ENCODE results near the gene GFER.
"Not testable (repeated sequence)": the region's sequence is repeated elsewhere in the genome, so short reads cannot be mapped to it uniquely, and the experiment has no call there.

Gene GFER

DNA sequence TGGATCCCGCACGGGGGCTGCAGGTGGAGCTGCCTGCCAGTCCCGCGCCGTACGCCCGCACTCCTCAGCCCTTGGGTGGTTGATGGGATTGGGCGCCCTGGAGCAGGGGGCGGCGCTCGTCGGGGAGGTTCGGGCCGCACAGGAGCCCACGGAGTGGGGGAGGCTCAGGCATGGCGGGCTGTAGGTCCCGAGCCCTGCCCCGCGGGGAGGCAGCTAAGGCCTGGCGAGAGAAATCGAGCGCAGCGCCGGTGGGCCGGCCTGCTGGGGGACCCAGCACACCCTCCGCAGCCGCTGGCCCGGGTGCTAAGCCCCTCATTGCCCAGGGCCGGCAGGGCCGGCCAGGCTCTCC, 25.9 kb upstream of the GFER start:
- DNase-seq = not testable (repeated sequence)

DNA sequence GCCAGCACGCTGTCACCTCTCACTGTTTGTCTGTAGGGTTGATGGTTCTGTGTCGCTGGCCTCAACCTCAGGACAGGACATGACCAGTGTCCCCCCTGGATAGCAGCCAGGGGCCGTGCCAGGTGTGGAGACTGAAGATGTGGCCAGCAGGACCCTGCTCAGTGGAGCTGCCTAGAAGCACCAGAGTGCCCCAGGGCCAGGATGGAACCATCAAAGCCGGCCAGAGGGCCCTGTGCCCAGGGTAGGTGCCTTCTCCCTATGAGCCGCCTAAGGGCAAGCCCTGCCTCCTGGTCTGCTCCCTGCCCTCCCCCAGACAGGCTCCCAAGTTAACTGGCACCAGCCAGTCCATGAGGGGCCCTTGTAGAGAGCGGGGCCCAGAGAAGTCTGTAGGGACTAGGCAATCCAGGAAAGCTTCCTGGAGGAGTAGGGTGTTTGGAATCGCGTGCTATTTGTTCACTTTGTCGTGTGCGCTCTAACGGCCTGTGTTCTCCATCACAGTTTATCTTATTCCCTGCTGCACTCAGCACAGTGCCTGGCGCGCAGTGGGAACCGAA, 25.2 kb upstream of the GFER start:
- DNase-seq = no peak

DNA sequence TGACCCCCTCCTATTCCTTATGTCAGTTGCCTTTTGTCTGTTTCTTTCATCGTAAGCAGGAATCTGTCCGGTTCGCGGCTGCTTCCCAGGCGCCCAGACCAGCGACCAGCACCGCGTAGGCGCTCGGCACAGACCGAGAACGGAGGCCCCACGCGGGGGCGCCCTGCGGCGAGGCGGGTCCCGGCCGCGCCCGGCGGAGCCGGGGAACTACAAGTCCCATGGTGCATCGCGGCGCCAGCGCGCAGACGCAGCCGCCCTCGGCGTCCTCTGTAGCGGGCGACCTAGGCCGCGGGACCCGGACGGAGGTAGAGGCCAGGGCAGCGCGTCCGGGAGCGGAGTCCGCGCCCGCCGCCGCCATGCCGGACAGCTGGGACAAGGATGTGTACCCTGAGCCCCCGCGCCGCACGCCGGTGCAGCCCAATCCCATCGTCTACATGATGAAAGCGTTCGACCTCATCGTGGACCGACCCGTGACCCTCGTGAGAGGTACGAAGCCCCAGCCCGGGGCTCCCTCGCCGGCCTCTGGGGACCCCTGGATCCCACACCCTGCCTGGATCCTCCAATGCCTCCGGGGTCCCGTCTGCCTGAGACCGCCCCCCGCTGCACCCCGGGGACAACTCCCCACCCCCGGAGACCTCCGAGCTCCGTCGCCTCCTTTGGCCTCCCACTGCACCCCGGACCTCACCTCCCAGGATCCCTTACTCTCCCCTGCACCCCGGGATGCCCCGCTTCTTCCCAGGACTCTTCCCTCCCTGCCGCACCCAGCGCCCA, 24.5 kb upstream of the GFER start, which contains the start of gene NDUFB10:
TSS of gene NDUFB10 (plus strand) at position 270 of the 771 bp plus-strand sequence. CDS start at position 357, 87 bp downstream.
- DNase-seq = peak; percentile 90

DNA sequence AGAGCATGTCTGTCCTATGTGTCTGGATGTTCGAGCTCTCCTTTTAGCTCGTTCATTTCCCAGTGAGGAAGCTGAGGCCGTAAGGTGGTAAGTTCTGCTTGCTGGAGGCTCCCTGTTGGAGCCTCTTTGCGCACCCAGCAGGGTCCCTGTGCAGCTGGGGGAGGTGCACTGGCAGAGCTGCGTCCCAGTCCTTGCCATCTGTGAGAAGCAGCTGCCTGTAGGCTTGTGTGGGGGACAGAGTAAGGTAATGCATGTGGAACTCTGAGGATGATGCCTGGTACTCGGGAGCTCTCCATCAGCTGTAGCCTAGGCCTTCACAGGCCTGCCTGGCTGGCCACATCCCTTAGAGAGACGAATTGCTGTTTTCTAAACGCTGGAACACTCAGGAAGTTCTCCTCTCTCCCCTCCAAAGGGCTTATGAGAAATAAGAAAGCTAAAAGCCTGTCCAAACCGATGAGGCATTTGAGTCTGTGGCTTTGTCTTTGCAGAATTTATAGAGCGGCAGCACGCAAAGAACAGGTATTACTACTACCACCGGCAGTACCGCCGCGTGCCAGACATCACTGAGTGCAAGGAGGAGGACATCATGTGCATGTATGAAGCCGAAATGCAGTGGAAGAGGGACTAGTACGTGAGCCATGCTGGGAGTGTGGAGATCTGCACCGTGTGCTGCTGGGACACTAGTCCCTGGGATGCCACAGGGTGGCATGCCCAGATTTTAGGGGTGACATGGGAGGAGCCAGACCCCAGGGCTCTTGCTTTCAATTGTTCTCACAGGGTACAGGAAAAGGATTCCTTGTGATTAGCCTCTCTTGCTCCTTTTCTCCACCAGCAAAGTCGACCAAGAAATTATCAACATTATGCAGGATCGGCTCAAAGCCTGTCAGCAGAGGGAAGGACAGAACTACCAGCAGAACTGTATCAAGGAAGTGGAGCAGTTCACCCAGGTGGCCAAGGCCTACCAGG, 23.0 kb upstream of the GFER start:
- peak; percentile 68 for DNase-seq

DNA sequence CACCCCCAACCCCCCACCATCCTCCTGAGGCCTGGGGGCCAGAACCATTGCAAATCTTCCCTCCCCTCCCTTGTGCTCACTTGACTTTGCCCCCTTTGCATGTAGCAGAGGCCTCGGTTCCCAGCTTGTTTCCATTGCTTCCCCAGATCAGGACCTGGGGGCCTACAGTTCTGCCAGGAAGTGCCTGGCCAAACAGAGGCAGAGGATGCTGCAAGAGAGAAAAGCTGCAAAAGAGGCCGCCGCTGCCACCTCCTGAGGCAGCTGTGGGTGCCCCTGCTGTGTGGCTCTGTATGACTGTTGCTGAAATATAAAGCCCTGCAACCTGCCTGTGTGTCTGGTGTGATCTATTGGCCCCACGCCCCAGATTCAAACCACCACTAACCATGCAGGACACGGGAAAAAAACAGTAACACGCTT, 22.3 kb upstream of the GFER start:
- peak; percentile 42 for DNase-seq

DNA sequence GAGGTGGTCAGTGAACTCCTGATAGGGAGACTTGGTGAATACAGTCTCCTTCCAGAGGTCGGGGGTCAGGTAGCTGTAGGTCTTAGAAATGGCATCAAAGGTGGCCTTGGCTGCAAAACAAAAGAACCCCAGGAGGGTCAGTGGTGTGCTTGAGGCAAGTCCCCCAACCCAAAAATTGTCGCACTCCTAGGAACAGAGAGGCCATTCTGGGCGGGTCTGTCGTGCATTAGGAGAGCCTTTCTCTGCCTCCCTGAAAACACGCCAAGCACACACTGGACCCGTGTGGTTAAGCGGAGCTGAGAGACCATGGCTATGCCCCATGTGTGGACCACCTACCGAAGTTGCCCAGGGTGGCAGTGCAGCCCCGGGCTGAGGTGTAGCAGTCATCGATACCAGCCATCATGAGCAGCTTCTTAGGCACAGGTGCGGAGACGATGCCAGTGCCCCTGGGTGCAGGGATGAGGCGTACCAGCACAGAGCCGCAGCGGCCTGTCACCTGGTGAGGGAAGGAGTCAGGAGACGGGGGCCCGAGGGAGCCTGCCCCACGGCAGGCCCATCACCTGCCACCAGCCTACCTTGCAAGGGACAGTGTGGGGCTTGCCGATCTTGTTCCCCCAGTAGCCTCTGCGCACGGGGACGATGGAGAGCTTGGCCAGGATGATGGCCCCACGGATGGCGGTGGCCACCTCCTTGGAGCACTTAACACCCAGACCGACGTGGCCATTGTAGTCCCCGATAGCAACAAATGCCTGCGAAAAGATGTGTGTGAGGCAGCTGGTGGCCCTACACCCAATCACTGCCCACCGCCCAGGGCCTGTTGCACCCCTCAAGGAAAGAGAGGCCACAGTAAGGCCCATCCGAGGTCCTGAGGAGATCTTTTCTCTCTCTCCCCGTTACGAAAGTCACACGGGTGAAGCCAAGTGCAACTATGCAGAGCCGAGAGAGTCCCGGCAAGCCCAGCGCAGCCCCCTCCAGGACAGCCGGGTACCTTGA, 21.5 kb upstream of the GFER start:
- DNase-seq = not testable (repeated sequence)

DNA sequence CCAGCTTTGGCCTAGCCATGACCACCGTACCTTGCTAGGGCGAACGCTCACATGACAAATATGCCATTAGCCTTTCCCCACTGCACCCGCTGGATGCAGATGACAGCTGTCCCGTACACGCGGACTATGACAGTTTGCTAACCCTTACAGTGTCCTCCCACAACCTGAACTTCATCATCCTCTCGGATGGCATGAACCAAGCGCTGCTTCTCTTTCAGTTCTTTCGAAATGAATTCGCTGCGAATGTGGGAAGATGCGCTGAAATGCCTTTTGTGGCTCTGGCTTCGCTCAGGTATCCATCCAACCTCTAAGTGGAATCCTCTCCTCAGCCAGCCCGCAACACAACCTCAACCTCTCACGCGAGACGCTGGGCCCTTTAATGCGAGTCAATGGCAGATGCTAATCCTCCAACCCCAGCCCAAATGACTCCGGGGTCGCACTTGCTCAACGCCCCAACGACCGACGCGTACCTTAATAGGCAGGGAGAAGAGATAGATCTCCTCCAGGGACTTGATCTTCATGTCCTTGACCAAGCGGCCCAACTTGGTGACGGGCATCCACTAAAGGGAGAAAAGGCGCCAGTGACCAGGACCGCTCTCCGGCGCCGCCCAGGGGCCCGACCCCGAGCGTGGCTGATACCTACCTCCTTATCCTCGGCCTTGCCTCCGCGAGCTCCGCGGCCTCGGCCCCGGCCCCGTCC, 20.0 kb upstream of the GFER start:
- peak; percentile 44 for DNase-seq

DNA sequence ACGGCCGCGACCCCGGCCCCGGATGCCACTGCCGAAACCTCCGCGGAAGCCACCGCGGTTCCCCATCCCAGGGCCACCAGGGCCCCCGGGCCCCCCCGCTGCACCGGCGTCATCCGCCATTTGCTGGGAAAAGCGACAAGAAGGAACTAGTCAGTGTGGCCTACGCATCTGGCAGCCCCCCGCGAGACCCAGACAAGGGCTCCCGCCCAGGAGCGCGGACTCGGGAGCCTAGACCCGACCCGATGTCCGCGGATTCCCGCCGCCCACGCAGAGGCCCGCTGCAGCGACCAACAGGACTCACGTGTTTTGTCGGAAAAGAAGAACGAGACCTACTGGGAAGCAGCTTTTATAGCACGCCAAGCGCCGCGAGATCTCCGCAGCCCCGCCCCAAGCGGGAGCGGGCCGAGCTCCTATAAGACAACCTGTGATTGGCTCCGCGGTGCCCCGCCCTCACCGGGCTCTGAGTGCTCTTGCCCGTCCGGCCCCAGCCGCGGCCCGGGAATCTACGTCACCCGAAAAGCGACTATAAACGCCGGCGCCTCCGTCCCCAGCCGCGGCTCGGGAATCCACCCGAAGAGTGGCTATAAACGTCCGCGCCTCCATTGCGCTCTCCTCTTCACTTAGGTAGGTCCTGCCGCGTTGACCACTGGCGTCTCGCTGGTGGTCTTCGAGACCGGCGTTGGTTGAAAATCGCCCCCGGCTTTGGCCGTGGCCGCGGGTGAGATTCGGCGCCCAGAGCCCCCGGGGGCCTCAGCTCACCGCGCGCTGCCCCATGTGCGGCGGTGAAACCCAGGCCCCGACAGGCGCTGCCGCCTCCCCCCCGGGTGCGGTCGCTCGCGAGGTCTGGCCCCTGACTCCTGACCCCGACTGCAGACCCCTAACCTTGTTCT, 19.2 kb upstream of the GFER start, which contains the start of gene RPS2:
TSS of gene RPS2 (minus strand) at position 321 of the 890 bp plus-strand sequence. CDS start at position 120, 201 bp downstream.
- DNase-seq = peak; percentile 99

DNA sequence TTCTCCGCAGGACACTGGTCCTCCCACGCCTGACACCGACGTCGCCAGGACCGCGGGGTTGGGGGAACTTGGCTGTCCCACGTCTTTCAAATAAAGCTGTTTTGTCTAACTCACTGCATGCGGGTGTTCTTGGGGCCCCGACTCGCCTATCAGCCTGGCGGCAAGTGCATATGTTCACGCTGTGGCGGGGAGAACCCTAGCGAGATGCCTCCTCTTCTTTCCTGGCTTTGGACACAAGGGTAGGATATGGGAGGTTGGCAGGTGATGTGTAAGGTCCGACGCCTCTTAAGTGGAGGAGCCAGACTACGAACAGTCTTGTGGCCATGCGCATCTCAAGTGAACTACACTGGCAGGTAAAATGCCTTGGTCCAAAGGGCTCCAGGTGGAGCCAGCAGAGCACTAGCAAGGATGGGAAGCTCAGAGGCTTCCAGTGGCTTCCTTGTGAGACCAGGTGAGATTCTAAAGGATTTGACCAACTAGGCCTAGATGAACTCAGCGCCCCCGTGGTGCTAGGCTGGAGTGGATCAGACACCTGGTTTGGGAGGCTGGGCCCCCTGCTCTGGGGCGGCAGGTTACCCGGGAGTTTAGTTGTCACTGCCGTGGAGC, 18.5 kb upstream of the GFER start:
- peak; percentile 22 for DNase-seq

DNA sequence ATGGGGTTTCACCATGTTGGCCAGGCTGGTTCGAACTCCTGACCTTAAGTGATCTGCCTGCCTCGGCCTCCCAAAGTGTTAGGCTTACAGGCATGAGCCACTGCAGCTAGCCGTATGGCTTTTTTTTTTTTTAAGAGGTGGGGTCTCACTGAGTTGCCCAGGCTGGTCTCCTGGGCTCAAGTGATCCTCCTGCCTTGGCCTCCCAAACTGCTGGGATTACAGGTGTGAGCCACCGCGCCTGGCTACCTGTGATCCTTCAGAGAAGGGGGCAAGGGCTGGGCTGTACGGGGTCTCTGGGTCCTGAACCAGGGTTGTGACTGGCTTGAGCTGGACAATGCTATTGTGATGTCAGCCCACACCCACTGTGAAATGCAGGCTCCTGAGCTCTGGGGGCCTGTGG, 17.5 kb upstream of the GFER start, which contains the start of gene RNF151:
TSS of gene RNF151 (plus strand) at position 397 of the 400 bp plus-strand sequence. CDS start 26 bp downstream, outside the sequence.
- DNase-seq = no peak

DNA sequence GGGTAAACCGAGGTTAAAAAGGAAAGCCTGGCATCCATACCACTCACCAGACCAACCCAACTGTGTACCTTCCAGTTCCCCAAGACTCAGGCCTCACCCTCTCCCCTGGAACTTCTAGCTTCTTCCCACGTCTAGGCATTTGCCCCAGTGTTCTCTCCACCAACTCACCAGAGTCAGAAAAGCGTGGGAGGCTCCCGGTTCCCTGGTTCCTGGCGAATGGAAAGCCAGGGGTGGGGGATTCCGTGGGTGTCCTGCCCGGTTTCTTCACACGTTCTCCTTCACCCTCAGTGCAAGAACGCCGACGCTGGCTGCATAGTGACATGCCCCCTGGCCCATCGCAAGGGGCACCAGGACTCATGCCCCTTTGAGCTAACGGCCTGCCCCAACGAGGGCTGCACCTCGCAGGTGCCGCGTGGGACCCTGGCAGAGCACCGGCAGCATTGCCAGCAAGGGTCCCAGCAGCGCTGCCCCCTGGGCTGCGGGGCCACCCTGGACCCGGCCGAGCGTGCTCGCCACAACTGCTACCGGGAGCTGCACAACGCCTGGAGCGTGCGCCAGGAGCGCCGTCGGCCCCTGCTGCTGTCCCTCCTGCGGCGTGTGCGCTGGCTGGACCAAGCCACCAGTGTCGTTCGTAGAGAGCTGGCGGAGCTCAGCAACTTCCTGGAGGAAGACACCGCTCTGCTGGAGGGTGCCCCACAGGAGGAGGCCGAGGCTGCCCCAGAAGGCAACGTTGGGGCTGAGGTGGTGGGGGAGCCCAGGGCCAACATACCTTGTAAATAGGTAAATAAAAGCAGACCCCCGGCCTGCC, 15.6 kb upstream of the GFER start:
- DNase-seq = no peak

DNA sequence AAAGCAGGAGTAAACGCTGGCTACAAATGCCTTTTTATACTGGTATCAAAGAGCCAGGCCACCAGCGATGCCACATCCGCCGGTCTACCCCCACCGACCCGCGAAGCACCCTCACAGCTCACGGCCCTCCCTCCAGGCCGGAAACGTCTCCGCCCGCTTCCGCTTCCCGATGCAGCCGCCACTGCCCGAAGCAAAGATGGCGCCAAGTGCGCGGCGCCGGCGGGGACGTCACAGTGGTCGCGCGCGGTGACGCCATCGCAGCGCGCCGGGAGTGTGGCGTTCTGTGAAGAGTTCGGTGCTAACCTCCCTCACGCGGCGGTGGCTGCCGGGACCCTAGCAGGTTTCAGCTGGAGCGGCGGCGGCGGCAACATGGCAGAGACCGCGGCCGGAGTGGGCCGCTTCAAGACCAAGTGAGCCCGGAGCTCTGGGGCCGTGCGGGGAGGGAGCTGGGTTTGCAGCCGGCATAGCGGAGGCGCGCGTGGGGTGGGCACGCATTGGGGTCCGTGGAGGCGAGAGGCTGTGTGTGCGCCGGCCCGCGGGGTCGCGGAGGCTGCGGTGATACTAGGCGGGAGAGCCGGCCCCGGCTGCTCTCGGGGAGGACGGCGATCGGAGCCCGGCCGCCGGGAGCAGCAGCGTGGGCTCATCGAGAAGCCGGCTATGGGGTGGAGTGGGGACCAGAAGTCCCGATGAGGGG, 12.1 kb upstream of the GFER start, which contains the start of gene TBL3:
TSS of gene TBL3 (plus strand) at position 258 of the 694 bp plus-strand sequence. CDS start at position 370, 112 bp downstream.
- peak; percentile 96 for DNase-seq

DNA sequence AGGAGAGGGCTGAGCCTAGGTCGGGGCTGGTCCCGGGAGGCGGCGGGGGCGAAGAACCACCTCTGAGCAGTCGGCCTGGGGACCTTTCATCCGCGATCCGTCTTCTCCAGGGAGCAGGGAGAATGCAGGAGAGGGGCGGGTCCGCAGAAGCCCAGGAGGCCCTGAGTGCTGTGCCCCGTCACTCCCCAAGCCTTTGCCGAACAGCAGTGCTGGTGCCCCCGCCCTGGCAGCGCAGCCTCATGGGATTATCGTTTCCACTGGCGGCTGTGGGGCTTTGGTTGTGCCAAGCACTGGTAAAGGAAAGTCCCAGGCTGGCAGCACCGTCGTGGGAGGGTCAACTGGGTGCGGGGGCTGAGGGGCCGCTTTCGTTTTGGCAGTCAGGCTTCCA, 11.5 kb upstream of the GFER start:
- DNase-seq = peak; percentile 29

DNA sequence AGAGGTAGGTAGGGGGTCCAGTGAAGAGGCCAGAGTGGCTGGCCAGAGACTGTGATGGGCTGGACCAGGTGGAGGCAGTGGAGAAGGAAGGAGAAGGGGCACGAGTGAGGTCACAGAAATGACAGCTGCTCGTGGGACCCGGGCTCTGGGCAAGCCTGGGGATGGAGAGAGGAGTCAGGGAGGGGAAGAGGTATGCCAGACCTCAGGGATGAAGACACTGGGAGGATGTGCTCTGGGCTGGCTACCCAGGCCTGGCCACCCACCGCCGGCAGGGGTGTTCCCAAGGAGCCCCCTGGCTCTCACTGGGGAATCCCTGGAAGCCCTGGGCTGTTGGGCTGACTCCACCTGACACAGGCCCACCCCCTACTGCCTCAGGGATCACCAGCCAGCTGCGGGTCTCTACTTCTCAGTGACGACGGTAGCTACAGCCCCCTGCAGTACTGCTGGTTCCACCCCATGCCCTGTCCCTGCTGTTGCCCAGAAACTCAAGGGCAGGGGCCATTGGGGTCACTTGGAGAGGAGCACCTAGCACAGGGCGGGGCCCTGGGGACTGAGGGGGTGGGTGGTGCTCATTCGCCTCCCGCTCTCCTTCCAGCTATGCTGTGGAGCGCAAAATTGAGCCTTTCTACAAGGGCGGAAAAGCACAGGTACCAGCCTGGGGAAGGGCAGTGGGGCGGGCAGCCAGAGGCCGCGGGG, 10.4 kb upstream of the GFER start:
- DNase-seq = no peak

DNA sequence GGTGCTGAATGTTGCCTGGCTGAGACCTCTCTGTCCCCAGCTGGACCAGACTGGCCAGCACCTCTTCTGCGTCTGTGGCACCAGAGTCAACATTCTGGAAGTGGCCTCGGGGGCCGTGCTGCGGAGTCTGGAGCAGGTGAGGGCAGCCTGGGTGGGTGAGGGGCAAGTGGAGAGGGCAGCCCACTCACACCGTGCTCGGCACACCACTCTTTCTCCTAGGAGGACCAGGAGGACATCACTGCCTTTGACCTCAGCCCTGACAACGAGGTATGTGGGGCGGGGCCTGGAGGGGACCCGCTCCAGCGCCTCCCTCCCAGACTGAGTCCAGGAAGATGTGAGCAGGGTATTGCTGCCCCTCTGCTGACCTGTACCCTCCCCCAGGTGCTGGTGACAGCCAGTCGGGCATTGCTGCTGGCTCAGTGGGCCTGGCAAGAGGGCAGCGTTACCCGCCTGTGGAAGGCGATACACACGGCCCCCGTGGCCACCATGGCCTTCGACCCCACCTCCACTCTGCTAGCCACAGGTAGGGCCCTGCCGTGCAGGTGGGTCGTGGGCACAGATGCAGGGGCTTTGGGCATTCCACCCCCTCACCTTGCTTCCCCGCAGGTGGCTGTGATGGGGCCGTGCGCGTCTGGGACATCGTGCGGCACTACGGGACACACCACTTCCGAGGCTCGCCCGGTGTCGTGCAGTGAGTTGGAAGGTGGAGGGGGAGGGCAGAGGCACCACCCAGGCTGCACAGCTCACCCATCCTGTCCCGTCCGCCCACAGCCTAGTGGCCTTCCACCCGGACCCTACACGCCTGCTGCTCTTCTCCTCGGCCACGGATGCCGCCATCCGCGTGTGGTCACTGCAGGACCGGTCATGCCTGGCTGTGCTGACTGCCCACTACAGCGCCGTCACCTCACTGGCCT, 9.6 kb upstream of the GFER start:
- no peak for DNase-seq
